GM20000 (cell line): ENCODE data around the gene TNK2.
"Not testable (repeated sequence)": the region's sequence is repeated elsewhere in the genome, so short reads cannot be mapped to it uniquely, and the experiment has no call there.

Experiments used
- DNase-seq: peaks from one replicate; pipeline ENCODE4 v3.0.0; 2012; ENCODE audit warnings: low spot score
- CTCF ChIP-seq: IDR thresholded peaks from 2 replicates; pipeline ENCODE4 v1.5.1; 2012; ENCODE audit warnings: mild to moderate bottlenecking, control low read depth; ENCODE audit errors: extremely low read depth, missing control alignments

Gene TNK2

GRCh38 chr3:195873281-195873887, 35.0 kb downstream of the TNK2 start:
- DNase-seq, result no peak
- no peak for TF ChIP-seq CTCF

GRCh38 chr3:195872800-195873199, 35.6 kb downstream of the TNK2 start:
- no peak for DNase-seq
- no peak for TF ChIP-seq CTCF

- TF ChIP-seq CTCF, result no peak
These were observed 36.3 kb downstream of the TNK2 start for GRCh38 chr3:195872097-195872496.

GRCh38 chr3:195871686-195872085, 36.7 kb downstream of the TNK2 start:
- DNase-seq, result not testable (repeated sequence)

More at GRCh38 chr3:195872097-195872496, 36.3 kb downstream of the TNK2 start:
- no peak for DNase-seq

GRCh38 chr3:195870937-195871336, 37.4 kb downstream of the TNK2 start:
- TF ChIP-seq CTCF, result no peak
- no peak for DNase-seq

- TF ChIP-seq CTCF, result no peak
- DNase-seq, result no peak
These were observed 37.9 kb downstream of the TNK2 start for GRCh38 chr3:195870442-195870841.

GRCh38 chr3:195869413-195870001, 38.8 kb downstream of the TNK2 start:
- no peak for TF ChIP-seq CTCF
- DNase-seq, result no peak

- no peak for DNase-seq
- TF ChIP-seq CTCF, result no peak
These were observed 39.4 kb downstream of the TNK2 start for GRCh38 chr3:195868866-195869412.
